ENCODE results near the gene CST6. TPM values are rescaled to one million over a fixed set of nuclear protein-coding genes. Genes with fewer than 3 reads are reported as not detected.
A peak's percentile ranks its signal among the peaks of the same experiment; 100 is the strongest.

The CST6 gene
- total RNA-seq, 1 donor from 2014 or later, result not detected

GRCh38 chr11:65976216-65977176, 35.3 kb upstream of the CST6 start:
- H3K9me3 ChIP-seq (ENCODE audit: control insufficient read depth in 3 of 3, low read length in 3 of 3), result no peaks in the 10 kb centered on the region
- H3K4me3 ChIP-seq (ENCODE audit: low read length in 3 of 3), result no peak overlapping the region
- H3K36me3 ChIP-seq (ENCODE audit: control insufficient read depth in 3 of 3, insufficient read depth in 3 of 3, low read length in 3 of 3), result peaks cover 38 to 53% (median 38%) of the 10 kb centered on the region in 3 donors
- no peaks in the 10 kb centered on the region for H3K27me3 ChIP-seq (ENCODE audit: control insufficient read depth in 3 of 3, insufficient read depth in 3 of 3, low read length in 3 of 3)
- H3K4me1 ChIP-seq (ENCODE audit: control insufficient read depth in 3 of 3, insufficient read depth in 3 of 3, low read length in 3 of 3), result peaks cover 0 to 9% (median 0%) of the 10 kb centered on the region in 3 donors
- no peak overlapping the region for H3K27ac ChIP-seq (ENCODE audit: low read depth, low read length)
- H3K9ac ChIP-seq (ENCODE audit: low read depth in 1 of 3, low read length in 3 of 3), result no peak overlapping the region

GRCh38 chr11:65977621-65978390, 34.0 kb upstream of the CST6 start:
- H3K4me1 ChIP-seq (ENCODE audit: control insufficient read depth in 3 of 3, insufficient read depth in 3 of 3, low read length in 3 of 3), result peaks cover 0 to 10% (median 0%) of the 10 kb centered on the region in 3 donors
- no peaks in the 10 kb centered on the region for H3K27me3 ChIP-seq (ENCODE audit: control insufficient read depth in 3 of 3, insufficient read depth in 3 of 3, low read length in 3 of 3)
- no peak overlapping the region for H3K27ac ChIP-seq (ENCODE audit: low read depth, low read length)
- no peak overlapping the region for H3K4me3 ChIP-seq (ENCODE audit: low read length in 3 of 3)
- no peak overlapping the region for H3K9ac ChIP-seq (ENCODE audit: low read depth in 1 of 3, low read length in 3 of 3)
- H3K9me3 ChIP-seq (ENCODE audit: control insufficient read depth in 3 of 3, low read length in 3 of 3), result no peaks in the 10 kb centered on the region
- H3K36me3 ChIP-seq (ENCODE audit: control insufficient read depth in 3 of 3, insufficient read depth in 3 of 3, low read length in 3 of 3), result peaks cover 36 to 53% (median 38%) of the 10 kb centered on the region in 3 donors

GRCh38 chr11:65978391-65979238, 33.2 kb upstream of the CST6 start:
- H3K9ac ChIP-seq (ENCODE audit: low read depth in 1 of 3, low read length in 3 of 3), result no peak overlapping the region
- H3K9me3 ChIP-seq (ENCODE audit: control insufficient read depth in 3 of 3, low read length in 3 of 3), result no peaks in the 10 kb centered on the region
- no peaks in the 10 kb centered on the region for H3K27me3 ChIP-seq (ENCODE audit: control insufficient read depth in 3 of 3, insufficient read depth in 3 of 3, low read length in 3 of 3)
- peaks cover 0 to 10% (median 0%) of the 10 kb centered on the region in 3 donors for H3K4me1 ChIP-seq (ENCODE audit: control insufficient read depth in 3 of 3, insufficient read depth in 3 of 3, low read length in 3 of 3)
- H3K27ac ChIP-seq (ENCODE audit: low read depth, low read length), result no peak overlapping the region
- H3K36me3 ChIP-seq (ENCODE audit: control insufficient read depth in 3 of 3, insufficient read depth in 3 of 3, low read length in 3 of 3), result peaks cover 31 to 48% (median 34%) of the 10 kb centered on the region in 3 donors
- no peak overlapping the region for H3K4me3 ChIP-seq (ENCODE audit: low read length in 3 of 3)

GRCh38 chr11:65979261-65979759, 32.5 kb upstream of the CST6 start:
- Histone ChIP-seq H3K9me3 (ENCODE audit: control insufficient read depth in 3 of 3, low read length in 3 of 3) (no peaks in the 10 kb centered on the region), H3K27me3 (ENCODE audit: control insufficient read depth in 3 of 3, insufficient read depth in 3 of 3, low read length in 3 of 3) (no peaks in the 10 kb centered on the region), H3K4me3 (ENCODE audit: low read length in 3 of 3) (no peak overlapping the region), H3K36me3 (ENCODE audit: control insufficient read depth in 3 of 3, insufficient read depth in 3 of 3, low read length in 3 of 3) (peaks cover 30 to 45% (median 34%) of the 10 kb centered on the region in 3 donors), H3K27ac (ENCODE audit: low read depth, low read length) (no peak overlapping the region), H3K4me1 (ENCODE audit: control insufficient read depth in 3 of 3, insufficient read depth in 3 of 3, low read length in 3 of 3) (peaks cover 0 to 10% (median 0%) of the 10 kb centered on the region in 3 donors), H3K9ac (ENCODE audit: low read depth in 1 of 3, low read length in 3 of 3) (peak overlapping the region in 1 of 3 donors; percentile 33)

- H3K4me1 ChIP-seq (ENCODE audit: control insufficient read depth in 3 of 3, insufficient read depth in 3 of 3, low read length in 3 of 3), result peaks cover 0 to 10% (median 0%) of the 10 kb centered on the region in 3 donors
- H3K27ac ChIP-seq (ENCODE audit: low read depth, low read length), result no peak overlapping the region
- H3K4me3 ChIP-seq (ENCODE audit: low read length in 3 of 3), result no peak overlapping the region
- H3K36me3 ChIP-seq (ENCODE audit: control insufficient read depth in 3 of 3, insufficient read depth in 3 of 3, low read length in 3 of 3), result peaks cover 26 to 38% (median 34%) of the 10 kb centered on the region in 3 donors
- H3K27me3 ChIP-seq (ENCODE audit: control insufficient read depth in 3 of 3, insufficient read depth in 3 of 3, low read length in 3 of 3), result no peaks in the 10 kb centered on the region
- H3K9ac ChIP-seq (ENCODE audit: low read depth in 1 of 3, low read length in 3 of 3), result peak overlapping the region in 1 of 3 donors; percentile 4
- H3K9me3 ChIP-seq (ENCODE audit: control insufficient read depth in 3 of 3, low read length in 3 of 3), result no peaks in the 10 kb centered on the region
These were observed 30.6 kb upstream of the CST6 start for GRCh38 chr11:65981101-65981740.

- Histone ChIP-seq H3K36me3 (ENCODE audit: control insufficient read depth in 3 of 3, insufficient read depth in 3 of 3, low read length in 3 of 3) (peaks cover 16 to 28% (median 24%) of the 10 kb centered on the region in 3 donors), H3K27me3 (ENCODE audit: control insufficient read depth in 3 of 3, insufficient read depth in 3 of 3, low read length in 3 of 3) (no peaks in the 10 kb centered on the region), H3K4me3 (ENCODE audit: low read length in 3 of 3) (no peak overlapping the region), H3K9me3 (ENCODE audit: control insufficient read depth in 3 of 3, low read length in 3 of 3) (no peaks in the 10 kb centered on the region), H3K9ac (ENCODE audit: low read depth in 1 of 3, low read length in 3 of 3) (peak overlapping the region in 1 of 3 donors; percentile 33), H3K27ac (ENCODE audit: low read depth, low read length) (no peak overlapping the region), H3K4me1 (ENCODE audit: control insufficient read depth in 3 of 3, insufficient read depth in 3 of 3, low read length in 3 of 3) (peaks cover 0 to 10% (median 0%) of the 10 kb centered on the region in 3 donors)
These were observed 29.6 kb upstream of the CST6 start for GRCh38 chr11:65981972-65982823.

- no peaks in the 10 kb centered on the region for H3K9me3 ChIP-seq (ENCODE audit: control insufficient read depth in 3 of 3, low read length in 3 of 3)
These were observed 28.8 kb upstream of the CST6 start for GRCh38 chr11:65982824-65983588.

GRCh38 chr11:65983589-65983987, 28.2 kb upstream of the CST6 start:
- Histone ChIP-seq H3K27me3 (ENCODE audit: control insufficient read depth in 3 of 3, insufficient read depth in 3 of 3, low read length in 3 of 3) (no peaks in the 10 kb centered on the region), H3K9ac (ENCODE audit: low read depth in 1 of 3, low read length in 3 of 3) (no peak overlapping the region), H3K4me1 (ENCODE audit: control insufficient read depth in 3 of 3, insufficient read depth in 3 of 3, low read length in 3 of 3) (peaks cover 0 to 10% (median 0%) of the 10 kb centered on the region in 3 donors), H3K9me3 (ENCODE audit: control insufficient read depth in 3 of 3, low read length in 3 of 3) (no peaks in the 10 kb centered on the region), H3K36me3 (ENCODE audit: control insufficient read depth in 3 of 3, insufficient read depth in 3 of 3, low read length in 3 of 3) (peaks cover 7 to 15% (median 12%) of the 10 kb centered on the region in 3 donors), H3K4me3 (ENCODE audit: low read length in 3 of 3) (no peak overlapping the region), H3K27ac (ENCODE audit: low read depth, low read length) (no peak overlapping the region)

More at GRCh38 chr11:65982824-65983588, 28.8 kb upstream of the CST6 start:
- Histone ChIP-seq H3K36me3 (ENCODE audit: control insufficient read depth in 3 of 3, insufficient read depth in 3 of 3, low read length in 3 of 3) (peaks cover 8 to 20% (median 17%) of the 10 kb centered on the region in 3 donors), H3K27ac (ENCODE audit: low read depth, low read length) (no peak overlapping the region), H3K9ac (ENCODE audit: low read depth in 1 of 3, low read length in 3 of 3) (no peak overlapping the region), H3K4me1 (ENCODE audit: control insufficient read depth in 3 of 3, insufficient read depth in 3 of 3, low read length in 3 of 3) (peaks cover 0 to 10% (median 0%) of the 10 kb centered on the region in 3 donors), H3K27me3 (ENCODE audit: control insufficient read depth in 3 of 3, insufficient read depth in 3 of 3, low read length in 3 of 3) (no peaks in the 10 kb centered on the region), H3K4me3 (ENCODE audit: low read length in 3 of 3) (no peak overlapping the region)
